K562 (cell line): ENCODE data around the gene HMGB1.

ENCODE experiments used
- CTCF ChIP-seq, 3 experiments: IDR thresholded peaks in 2 of 3; conservative IDR thresholded peaks in 1 of 3; 2 replicates each; pipeline ENCODE4 v1.5.1; 2011 to 2012; ENCODE audit warnings: low read length in 3 of 3, mild to moderate bottlenecking in 3 of 3, control low read depth in 2 of 3, improper control_type of control experiment in 1 of 3, inconsistent platforms in 1 of 3, low read depth in 1 of 3, mixed read lengths in 1 of 3, moderate library complexity in 1 of 3; ENCODE audit not compliant: insufficient read depth in 2 of 3
- RFX1 ChIP-seq: fragments of 450-650 bp; IDR thresholded peaks from 2 replicates; pipeline ENCODE4 v1.6.1; 2016; ENCODE audit warnings: mild to moderate bottlenecking, moderate library complexity
- YY1 ChIP-seq, 3 experiments: IDR thresholded peaks; 2 replicates each; pipeline ENCODE4 v1.6.1; 2011; ENCODE audit warnings: low read length in 2 of 3, mild to moderate bottlenecking in 2 of 3, moderate library complexity in 2 of 3, borderline replicate concordance in 1 of 3, control low read depth in 1 of 3, low read depth in 1 of 3; ENCODE audit not compliant: insufficient read depth in 3 of 3, insufficient replicate concordance in 2 of 3, control insufficient read depth in 1 of 3, insufficient read length in 1 of 3; ENCODE audit errors: extremely low read depth in 1 of 3

DNA sequence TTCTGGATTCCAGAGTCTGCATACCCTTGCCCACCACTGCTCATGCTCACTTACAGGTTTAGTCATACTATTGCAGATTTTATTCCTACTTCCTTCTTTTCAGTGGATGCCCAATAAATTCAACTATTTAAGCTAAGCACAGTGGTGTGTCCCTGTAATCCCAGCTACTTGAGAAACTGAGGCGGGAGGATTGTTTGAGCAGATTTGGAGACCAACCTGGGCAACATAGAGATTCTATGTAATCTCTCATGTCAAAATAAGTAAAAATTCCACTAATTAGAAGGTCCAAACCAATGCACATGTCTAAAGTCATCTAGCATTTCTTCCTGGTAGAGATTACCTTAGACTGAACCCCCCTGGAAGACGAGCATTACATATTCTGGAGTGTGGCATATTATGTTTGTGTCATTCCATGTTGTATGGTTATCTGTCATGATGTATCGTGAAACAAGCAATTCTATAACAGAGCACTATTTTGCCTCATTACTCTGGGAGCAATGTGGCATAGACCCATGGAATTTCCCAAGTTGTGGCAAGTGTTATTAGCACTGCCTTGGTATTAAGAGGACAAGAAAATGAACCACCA, 8.3 kb downstream of the HMGB1 start:
- TF ChIP-seq RFX1 (no peak), YY1 (IDR thresholded peaks at IDR 0.05; ENCODE audit: borderline replicate concordance in 1 of 3, control insufficient read depth in 1 of 3, extremely low read depth in 1 of 3, insufficient read depth in 3 of 3, insufficient read length in 1 of 3, insufficient replicate concordance in 2 of 3, low read depth in 1 of 3, low read length in 2 of 3) (no peak), CTCF (IDR thresholded peaks at IDR 0.05 in 2 of 3, conservative IDR thresholded peaks at IDR 0.05 in 1 of 3; ENCODE audit: insufficient read depth in 2 of 3, low read depth in 1 of 3, low read length in 3 of 3) (no peak)
